HG02884 (cell line): ENCODE data around the gene DCTD.

Experiments
- ATAC-seq: cut with Tn5 transposase; IDR thresholded peaks from one replicate; pipeline ENCODE4 v1.9.1; 2021; ENCODE audit warnings: mild to moderate bottlenecking, moderate library complexity; ENCODE audit not compliant: unreplicated experiment

Gene DCTD

DNA sequence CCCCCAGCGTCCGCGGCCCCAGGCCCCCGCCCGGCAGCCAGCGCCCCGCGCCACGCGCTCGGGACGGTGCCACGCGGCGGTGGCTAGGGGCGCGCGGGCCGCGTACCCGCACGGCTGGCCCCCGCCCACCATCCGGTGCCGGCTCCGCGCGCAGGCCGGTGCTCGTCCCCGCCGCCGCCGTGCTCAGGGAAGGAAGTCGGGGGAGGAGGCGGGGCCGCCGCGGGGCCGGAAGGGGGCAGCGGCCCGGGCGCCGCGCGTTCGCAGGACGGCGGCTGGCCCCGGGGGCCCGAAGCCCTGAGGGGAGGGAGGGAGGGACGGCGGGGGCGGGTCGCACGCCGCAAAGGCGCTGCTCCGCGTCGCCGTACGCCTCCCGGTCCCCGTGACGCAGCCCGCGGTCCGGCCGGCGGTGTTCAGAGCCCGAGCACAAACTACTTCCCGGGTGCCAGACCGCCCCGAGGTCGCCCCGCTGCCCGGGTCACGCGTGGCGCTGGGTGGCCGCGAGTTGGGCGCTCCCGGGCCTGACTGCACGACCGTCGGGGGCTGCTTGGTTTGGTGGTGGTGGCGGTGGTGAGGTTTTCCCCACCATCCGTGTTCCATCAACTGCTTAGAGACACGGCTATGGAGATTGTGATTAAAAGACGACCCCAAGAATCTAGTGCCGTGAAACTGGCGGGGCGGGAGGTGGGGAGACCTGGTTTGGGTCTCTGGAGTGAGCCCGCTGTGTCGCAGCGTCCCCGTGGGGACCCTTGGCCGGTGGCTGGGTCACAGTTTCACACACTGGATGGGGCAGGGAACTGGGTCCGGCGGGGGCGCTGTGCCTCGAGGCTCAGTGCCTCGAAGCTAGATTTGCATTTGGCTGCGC is at the start of gene DCTD:
TSS of gene DCTD (minus strand) at position 205 of the 862 bp plus-strand sequence. CDS start 1,818 bp downstream, outside the sequence.
- ATAC-seq: peak; percentile 80

DNA sequence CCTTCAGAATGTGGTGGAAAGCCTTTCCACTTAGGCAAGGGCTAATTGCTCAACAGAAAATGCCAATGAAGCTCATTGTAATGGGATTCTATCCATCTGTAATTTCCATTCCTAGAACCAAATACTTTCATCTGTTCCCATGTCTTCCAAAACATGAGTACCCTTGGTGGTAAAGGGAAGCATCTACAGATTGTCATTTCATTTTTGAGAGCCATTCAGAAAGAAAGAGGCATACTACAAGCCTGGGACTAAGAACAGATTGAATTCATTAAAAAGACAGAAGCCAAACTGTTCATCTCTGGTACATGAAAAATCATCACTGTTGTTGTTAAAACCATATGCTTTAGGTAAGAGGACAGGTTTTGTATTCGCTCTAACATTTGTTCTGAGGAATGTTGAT is 43.6 kb upstream of the DCTD start:
- no peak for ATAC-seq

DNA sequence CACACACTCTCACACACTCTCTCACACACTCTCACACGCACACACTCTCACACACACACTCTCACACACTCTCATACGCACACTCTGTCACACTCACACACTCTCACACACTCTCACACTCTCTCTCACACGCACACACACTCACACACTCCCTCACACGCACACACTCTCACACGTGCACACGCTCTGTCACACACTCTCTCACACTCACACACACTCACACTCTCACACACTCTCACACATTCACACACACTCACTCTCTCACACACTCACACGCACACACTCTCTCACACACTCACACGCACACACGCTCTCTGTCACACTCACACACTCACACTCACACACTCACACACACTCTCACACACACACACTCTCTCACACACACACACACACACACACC is 43.0 kb upstream of the DCTD start:
- no peak for ATAC-seq

DNA sequence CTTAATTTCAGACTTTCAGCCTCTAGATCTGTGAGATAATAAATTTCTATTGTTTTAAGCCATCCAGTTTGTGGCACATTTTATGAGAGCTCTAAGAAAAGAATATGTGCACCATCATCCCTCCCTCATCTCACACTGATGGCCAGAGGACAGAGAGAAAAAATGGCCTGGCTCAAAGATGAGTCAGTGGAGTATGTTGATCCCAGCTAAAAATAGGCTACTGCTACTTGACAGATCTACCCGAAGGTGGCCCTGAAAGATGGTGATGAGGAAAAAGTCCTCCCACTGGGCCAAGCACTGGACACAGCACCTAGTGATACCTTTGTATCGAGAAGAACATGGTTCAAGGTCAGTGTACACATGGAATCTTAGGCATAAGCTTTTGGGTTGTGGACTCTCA is 38.2 kb upstream of the DCTD start:
- no peak for ATAC-seq

DNA sequence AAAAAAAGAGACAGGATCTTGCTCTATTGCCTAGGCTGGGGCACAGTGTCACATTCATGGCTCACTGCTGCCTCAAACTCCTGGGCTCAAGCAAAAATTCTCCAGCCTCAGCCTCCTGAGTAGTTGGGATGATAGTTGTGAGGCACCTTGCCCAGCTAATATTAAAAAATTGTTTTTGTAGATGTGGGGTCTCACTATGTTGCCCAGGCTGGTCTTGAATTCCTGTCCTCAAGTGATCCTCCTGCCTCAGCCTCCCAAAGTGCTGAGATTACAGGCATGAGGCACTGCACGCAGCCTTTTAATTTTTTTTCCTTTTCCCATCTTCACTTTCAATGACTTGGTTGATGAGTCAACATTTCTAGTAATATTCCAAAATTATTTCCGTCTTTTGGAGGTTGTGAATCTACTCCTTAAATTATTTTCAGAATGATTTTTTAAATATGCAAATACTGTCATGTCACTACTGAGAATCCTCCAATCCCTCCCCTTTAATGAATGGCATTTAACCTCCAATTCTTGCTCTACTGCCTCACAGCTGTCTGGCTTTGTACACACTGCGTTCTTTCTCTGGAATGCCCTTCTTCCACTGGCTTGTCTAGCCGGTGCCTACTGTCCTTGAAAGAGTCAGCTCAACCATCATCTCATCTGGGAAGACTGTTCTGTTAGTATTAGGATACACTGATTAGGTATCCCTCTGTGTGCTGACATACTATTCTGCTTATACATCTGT is 27.5 kb upstream of the DCTD start:
- ATAC-seq: no peak

DNA sequence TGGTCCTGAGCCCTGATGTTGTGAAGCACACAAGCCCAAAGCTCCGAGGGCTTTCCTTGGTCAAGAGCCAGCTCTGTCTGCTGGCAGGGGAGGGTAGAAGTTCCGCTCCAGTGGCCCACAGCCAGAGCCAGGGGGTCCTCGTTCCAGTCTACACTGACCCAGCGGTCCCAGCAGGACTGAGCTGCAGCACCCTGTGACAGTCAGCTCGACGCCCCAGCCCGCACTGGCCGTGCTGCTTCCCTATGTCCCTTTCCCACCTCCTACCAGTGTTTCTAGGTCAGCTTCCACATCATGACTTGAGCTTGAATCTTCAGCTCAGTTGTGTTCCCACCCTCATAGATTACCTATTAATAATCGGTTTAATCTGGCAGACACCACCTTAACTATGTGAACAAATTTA is 22.5 kb upstream of the DCTD start:
- no peak for ATAC-seq

DNA sequence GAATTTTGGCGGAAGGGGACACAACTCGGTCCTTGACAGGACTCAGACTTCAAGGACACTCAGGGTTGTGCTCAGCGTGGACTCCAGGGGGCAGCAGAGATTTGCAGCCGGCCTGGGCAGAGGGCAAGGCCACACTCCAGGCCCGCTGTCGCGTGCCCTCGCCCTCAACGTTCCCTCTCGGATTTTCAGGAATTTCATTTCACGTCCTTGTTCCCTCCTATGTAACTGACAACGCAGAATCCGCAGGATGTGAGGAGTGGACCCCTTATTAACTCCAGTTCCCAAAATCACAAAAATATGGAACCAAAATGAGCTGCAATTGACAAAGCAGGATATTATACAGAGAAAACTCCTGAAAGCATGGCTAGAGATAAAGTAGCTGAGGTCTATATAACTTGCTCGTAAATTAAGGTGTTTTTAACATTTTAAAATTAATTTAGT is 21.0 kb upstream of the DCTD start:
- ATAC-seq: peak; percentile 98

DNA sequence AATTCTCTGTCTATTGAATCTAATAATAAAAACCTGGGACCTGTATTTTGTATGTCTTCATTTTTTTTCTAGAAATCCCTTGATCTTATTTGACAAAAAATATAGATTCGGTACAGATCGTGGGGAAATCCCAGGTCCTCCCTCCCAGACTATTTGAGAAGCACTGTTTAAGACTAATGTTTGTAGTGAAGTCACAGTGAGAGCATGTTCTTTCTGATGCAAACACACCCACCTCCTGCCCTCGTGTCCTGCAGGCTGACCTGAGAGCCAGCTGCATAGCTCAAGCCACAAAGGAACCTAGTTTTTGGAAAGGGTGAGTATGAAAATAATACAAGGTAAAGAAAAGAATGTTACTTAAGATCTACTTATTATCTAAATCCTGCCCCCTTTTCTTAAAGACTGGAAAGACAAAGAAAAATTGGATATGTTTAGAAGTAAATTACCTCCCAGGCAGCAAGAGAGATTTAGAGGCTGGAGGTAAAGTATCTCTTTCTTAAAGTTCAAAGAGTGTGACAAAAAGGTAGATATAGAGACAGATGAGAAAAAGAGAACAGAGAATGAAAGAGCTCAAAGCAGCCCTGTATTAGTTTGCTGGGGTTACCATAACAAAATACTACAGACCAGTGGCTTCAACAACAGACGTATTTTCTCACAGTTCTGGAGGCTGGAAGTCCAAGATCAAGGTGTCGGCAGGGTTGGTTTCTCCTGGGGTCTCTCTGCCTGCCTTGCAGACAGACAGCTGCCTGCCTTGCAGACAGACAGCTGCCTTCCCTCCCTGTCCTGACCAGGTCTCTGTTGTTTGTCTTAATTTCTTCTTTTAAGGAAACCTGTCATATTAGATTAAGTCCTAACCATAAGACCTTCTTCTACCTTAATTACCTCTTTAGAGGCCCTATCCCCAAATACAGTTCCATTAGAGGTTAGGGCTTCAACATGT is 20.4 kb upstream of the DCTD start:
- peak; percentile 22 for ATAC-seq

DNA sequence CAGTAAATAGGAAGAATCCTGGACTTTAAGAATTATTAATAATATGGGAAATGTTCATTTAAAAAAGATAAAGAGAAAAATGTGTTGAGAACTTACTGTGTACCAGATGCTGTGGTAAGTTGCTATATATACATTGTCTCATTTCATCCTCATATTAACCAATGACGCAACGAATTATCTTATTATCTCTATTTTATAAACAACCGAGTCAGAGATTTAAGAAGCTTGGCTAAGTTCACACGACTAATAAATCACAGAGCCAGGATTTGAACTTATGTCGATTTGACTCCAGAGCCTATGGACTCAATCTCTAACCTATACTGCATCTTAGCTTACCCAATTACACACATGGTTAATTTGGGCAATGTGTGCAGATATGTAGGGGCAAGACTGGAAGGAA is 15.5 kb upstream of the DCTD start:
- no peak for ATAC-seq

DNA sequence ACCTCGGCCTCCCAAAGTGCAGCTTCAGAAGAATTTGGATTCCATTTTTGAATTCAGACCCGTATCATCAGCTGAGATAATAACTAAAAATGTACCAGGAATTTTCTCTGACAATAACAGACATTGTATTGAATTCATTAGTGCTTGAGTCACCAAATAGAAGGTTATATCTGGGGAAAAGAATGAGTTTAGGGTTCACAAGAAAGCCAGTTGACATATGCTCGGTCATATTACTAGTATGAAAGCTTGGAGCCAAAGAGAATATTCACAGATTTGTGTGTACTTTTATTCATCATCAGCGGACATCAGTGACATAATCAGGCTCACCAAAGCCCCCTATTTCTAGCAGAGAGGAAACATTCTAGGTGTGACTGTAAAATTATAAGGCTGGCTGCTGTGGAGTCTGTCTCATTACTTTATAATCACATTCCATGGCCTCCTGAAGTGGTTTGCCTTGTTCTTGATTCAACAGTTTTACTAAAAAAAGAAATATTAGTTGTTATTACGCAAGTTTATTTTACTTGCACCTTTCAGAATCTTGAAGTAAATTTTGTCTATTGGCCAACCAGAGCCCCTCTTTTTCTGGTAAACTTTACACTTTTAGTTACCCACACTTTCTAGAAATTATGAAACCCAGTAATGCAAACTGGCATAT is 14.6 kb upstream of the DCTD start:
- no peak for ATAC-seq

DNA sequence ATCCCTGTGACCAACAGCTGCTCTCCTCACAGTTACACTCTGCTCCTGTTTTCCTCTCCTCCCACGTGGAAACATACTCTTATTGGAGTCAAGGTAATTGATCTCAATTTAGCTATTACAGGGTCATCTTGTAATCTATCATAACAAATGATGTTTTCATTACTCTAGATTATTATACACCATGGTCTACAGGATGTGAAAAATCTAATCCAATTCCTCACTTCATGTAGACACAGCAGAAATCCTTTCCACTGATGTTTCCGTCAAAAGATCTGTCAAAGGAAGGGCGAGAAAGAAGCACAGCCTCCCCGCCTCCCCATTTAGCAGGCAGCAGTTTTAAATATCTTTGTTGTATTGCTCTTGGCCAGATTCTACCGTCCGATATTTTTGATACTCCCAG is 13.7 kb upstream of the DCTD start:
- ATAC-seq: no peak

DNA sequence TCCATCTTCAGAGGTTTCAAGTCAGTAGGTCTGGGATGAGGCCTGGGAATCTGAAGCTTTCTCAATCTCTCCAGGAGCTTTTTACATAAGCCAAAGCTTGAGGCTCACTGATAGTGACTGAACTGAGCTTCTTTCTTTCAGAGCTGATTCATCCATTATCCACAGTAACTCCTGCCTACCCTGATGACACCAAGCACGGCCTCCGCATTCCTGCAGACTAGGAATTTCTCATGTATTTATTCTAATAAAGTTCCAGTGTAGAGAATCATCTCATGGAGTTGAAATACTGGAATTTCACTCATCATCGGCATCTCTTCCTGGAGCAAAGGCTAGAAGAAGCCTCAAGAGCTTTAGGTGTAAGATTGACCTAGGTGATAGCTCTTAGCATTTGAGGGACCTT is 12.1 kb upstream of the DCTD start:
- no peak for ATAC-seq

DNA sequence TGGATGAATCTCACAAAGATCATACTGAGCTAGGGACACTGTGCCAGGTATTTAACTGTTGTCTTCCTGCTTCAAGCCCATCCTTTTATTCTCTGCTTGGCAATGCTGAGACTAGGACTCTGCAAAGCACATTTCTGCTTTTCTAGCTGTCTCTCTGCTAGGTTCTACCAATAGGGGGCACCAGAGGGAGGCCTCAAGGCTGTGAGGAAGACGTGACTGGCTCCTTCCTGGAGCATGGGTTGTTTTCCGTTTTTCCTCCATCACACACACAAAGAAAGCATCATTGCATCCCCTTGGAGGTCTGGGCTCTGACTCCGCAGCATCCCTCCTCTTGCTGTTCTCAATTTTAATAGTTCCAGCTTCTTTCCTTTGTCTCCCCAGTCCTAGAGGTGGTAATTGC is 10.9 kb upstream of the DCTD start:
- ATAC-seq: no peak

DNA sequence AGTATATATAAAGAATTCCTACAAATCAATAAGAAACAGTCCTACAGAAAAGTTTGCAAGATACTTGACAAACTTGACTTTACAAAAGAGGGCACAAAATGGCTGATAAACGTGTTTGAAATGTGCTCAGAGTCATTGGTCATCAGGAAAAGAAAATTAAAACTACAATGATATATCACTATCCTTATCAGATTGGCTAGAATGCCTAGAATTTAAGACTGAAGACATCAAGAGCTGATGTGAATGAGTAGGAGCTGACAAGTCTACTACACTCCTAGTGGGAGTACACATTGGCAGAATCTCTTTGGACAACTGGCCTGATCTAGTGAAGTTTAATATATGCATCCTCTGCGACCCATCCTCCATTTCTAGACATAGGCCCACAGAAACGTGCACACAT is 10.3 kb upstream of the DCTD start:
- ATAC-seq: no peak

DNA sequence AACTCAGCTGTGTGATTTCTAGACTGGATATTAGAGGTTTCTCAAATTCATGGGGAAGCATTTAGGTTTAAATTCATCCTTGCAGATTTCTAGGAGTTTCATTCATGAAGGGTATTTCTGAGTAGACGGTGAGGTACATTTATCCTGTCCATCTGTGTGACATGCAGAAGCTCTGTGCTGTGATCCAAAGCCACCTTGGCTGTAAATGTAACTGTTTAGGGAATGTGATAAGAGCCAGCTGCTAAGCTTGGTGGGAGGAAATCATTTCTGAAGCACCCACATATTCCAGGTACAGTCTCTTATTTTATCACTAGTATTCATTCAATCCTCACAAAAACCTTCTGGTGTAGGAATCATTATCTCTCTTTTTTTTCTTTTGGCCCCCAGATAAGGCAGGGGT is 8.7 kb upstream of the DCTD start:
- ATAC-seq: no peak

DNA sequence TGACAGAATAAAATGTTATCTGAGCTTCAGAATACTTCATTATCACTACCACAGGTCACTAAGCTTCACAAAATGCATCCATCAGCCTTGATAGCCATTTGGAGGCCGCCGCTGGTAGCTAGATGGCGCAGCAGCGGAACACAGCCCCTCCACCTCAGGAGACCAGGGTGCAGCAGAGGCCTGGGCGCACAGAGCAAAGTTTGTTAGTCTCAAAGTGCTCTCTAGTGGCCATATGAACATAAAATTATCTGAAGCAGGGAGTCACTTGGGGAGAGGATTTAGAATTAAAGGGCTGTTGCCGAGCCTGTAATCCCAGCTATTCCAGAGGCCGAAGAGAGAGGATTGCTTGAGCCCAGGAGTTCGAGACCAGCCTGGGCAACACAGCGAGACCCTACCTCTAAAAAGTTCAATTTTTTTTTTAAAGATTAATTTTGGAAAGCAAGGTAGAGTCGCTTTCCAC is 8.1 kb upstream of the DCTD start:
- peak; percentile 99 for ATAC-seq

DNA sequence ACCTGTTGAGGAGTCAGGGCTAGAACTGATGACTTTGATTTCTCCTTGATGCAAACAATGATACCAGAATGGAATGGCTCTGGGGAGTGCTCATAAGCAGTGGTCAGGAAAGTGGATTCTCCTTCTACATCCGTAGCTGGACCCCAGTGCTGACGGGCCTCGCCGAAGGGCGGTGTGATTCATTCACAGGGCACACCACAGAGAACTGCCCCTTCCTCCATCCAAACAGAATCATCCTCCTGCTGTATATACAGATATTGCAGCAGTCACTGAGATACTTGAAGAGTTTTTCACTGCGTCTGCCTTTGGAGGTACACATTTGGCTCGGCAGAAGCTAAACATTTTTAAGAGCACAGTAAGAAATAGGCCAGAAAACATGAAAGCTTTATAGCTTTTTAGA is 7.3 kb upstream of the DCTD start:
- ATAC-seq: no peak

DNA sequence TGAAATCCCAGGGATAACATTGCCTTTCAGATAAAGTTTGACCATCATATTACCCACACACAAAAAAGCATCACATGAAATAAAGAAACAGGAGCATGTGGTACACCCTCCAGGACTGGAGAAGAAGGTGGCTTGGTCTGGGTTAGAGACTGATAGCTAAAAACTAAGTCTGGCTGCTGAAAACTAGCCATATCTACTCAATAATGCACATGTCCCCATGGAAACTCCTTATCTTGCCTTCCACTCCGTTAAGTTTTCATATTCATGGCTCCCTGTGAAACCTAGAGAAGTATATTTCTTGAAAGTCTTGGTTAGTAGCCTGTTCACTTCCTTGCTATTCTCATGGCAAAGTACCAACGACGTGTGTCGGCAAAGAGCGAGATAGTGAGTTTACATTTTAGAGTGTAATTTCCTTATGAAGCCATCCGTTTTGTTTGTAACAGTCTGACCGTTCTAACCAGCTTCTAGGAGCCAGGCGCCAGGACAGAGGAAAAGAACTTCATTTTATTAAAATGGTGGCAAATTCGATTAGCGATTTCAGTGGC is 6.7 kb upstream of the DCTD start:
- ATAC-seq: no peak

DNA sequence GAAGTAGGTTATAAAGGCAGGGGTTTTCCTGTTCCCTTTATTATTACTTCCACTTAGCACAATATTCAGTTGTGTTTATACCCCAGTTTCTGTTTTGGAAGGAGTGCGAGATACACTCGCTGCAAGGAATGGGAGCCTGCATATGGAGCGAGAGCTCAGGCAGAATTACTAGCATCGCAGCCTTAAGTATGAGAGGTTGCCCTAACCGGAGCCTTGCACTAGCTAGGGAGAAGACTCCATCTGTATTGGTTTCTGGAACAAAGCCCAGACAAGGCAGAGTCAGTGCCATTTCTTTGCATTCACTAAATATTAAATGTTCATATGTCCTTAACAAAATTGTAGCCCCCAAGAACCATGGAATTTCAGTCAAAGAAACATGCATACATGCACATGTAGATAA is 6.2 kb upstream of the DCTD start:
- ATAC-seq: no peak
